Measurements from ENCODE around the gene DNAH8.

GRCh38 chr6:38755207-38755606 lies 40.1 kb downstream of the DNAH8 start:
- TF ChIP-seq CTCF (IDR thresholded peaks at IDR 0.05): no peak
- TF ChIP-seq EZH2phosphoT487 (IDR thresholded peaks at IDR 0.05): no peak
- TF ChIP-seq EZH2 (IDR thresholded peaks at IDR 0.05): no peak

All from neural progenitor cell (in vitro differentiated cells).